GM12865 (cell line): ENCODE results near the gene WWTR1.

Source experiments
- DNase-seq: peaks from one replicate; pipeline ENCODE4 v3.0.0; 2010; ENCODE audit warnings: low read depth
- H3K4me3 ChIP-seq: 2 replicates; pipeline ENCODE4 v1.5.1; 2011; ENCODE audit warnings: mild to moderate bottlenecking, low read depth, low read length, control low read depth
- CTCF ChIP-seq: IDR thresholded peaks from 2 replicates; pipeline ENCODE4 v1.5.1; 2011; ENCODE audit warnings: low read length, control low read depth, low read depth, inconsistent platforms; ENCODE audit not compliant: insufficient read depth; ENCODE audit errors: missing control alignments

Gene WWTR1

GRCh38 chr3:149527531-149528339 is 130.1 kb downstream of the WWTR1 start:
- no peak overlapping the region for H3K4me3 ChIP-seq
- no peak for DNase-seq
- no peak for TF ChIP-seq CTCF

- H3K4me3 ChIP-seq: no peak overlapping the region
- no peak for DNase-seq
- TF ChIP-seq CTCF: no peak
Observed at GRCh38 chr3:149523512-149524299, 134.1 kb downstream of the WWTR1 start.

DNA sequence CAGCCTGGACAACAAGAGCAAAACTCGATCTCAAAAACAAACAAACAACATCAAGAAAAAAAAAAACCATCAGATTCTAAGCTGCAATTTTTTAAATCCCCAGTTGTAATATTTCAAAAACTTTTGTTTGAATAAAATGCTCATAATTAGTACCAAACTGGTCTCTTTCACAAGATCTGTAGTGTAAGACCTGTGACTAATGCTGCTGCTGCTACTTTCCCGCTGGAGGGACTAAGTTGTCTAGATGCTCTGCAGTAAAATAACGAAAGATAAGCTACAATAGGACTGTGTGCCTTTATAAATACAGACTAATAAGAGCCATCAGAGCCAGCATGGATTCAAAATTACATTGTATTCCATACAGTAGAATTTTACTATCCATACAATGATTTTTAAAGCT is 137.9 kb downstream of the WWTR1 start:
- no peak overlapping the region for H3K4me3 ChIP-seq
- no peak for TF ChIP-seq CTCF
- DNase-seq: no peak

- no peak overlapping the region for H3K4me3 ChIP-seq
- DNase-seq: no peak
- TF ChIP-seq CTCF: no peak
Observed at GRCh38 chr3:149516920-149517319, 140.9 kb downstream of the WWTR1 start.

DNA sequence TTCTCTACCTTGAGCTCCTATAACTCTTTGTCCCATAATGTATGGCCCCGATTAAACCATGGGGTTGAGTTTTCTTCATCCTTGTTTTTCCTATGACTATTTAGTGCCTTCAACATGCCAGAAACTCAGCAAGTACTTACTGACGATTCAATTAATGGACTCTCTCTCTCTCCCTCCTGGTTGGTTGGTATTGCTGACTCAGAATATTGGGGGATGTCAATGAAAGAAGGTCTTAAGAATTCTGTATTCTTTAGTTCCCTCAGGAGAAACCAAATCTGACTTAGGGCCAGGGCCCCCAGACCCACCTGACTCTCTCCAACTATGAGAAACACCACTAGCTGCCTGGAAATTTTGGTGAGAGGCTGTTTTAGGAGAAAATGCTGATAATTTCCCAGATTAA is 142.6 kb downstream of the WWTR1 start:
- H3K4me3 ChIP-seq: no peak overlapping the region
- no peak for DNase-seq
- TF ChIP-seq CTCF: no peak

- H3K4me3 ChIP-seq: no peak overlapping the region
- TF ChIP-seq CTCF: no peak
- DNase-seq: no peak
Observed at GRCh38 chr3:149514471-149514870, 143.4 kb downstream of the WWTR1 start.
